ENCODE results near the gene RAD23A.

GRCh38 chr19:12924621-12925310 lies 20.9 kb upstream of the RAD23A start:
- TF ChIP-seq POLR2AphosphoS5 (IDR thresholded peaks at IDR 0.05) (no peak), POLR2A (IDR thresholded peaks at IDR 0.05) (no peak)
- TF ChIP-seq, protein P1, sequence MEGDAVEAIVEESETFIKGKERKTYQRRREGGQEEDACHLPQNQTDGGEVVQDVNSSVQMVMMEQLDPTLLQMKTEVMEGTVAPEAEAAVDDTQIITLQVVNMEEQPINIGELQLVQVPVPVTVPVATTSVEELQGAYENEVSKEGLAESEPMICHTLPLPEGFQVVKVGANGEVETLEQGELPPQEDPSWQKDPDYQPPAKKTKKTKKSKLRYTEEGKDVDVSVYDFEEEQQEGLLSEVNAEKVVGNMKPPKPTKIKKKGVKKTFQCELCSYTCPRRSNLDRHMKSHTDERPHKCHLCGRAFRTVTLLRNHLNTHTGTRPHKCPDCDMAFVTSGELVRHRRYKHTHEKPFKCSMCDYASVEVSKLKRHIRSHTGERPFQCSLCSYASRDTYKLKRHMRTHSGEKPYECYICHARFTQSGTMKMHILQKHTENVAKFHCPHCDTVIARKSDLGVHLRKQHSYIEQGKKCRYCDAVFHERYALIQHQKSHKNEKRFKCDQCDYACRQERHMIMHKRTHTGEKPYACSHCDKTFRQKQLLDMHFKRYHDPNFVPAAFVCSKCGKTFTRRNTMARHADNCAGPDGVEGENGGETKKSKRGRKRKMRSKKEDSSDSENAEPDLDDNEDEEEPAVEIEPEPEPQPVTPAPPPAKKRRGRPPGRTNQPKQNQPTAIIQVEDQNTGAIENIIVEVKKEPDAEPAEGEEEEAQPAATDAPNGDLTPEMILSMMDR (IDR thresholded peaks at IDR 0.05) = no peak
